BJ (cell line): ENCODE measurements around the gene RBM22. TPM values are rescaled to one million over a fixed set of nuclear protein-coding genes. Genes with fewer than 3 reads are reported as not detected.

ENCODE experiments used
- CTCF ChIA-PET: fragments of 350-600 bp; formaldehyde crosslinking; extraction: SDS; loops from one replicate; lab custom pipeline; 2021; ENCODE audit warnings: antibody characterized with exemption, inconsistent platforms; lab: Yijun Ruan, JAX
- POLR2A ChIA-PET: fragments of 300-600 bp; sonication (Branson Sonifier 250); formaldehyde crosslinking; extraction: SDS; loops from one replicate; lab custom pipeline; 2021; ENCODE audit warnings: antibody characterized with exemption; lab: Charles Lee
- DNase-seq: peaks from one replicate; pipeline ENCODE4 v3.0.0-alpha.2; 2011; ENCODE audit warnings: low read depth
- H3K27me3 ChIP-seq: 2 replicates; pipeline ENCODE4 v1.6.0; 2011; ENCODE audit warnings: low read length; ENCODE audit not compliant: control insufficient read depth, insufficient read depth
- H3K36me3 ChIP-seq: 2 replicates; pipeline ENCODE4 v1.5.1; 2011; ENCODE audit warnings: low read length; ENCODE audit not compliant: control insufficient read depth, insufficient read depth
- H3K4me3 ChIP-seq: 2 replicates; pipeline ENCODE4 v1.5.1; 2011; ENCODE audit warnings: low read depth, mild to moderate bottlenecking, control low read depth, low read length
- polyA plus RNA-seq: library from polyadenylated mRNA; depleted of rRNA; stranded (reverse); fragments of >200 nt; gene quantifications from 2 replicates; pipeline ENCODE4 v1.2.3, GENCODE V29; 2011
- TF ChIP-seq, protein P1 (sequence below): IDR thresholded peaks from 2 replicates; pipeline ENCODE4 v1.5.1; 2011; ENCODE audit warnings: low read depth, mild to moderate bottlenecking, control low read depth, inconsistent platforms, low read length, moderate library complexity; ENCODE audit not compliant: insufficient read depth

Gene RBM22
- polyA plus RNA-seq, 1 experiment = 31.4 TPM

GRCh38 chr5:150665044-150665443, 35.8 kb downstream of the RBM22 start:
- POLR2A ChIA-PET = no interaction called here
- no peak for DNase-seq
- Histone ChIP-seq H3K4me3 (no peak overlapping the region), H3K27me3 (peaks cover 13% of the 10 kb centered on the region), H3K36me3 (no peaks in the 10 kb centered on the region)
- CTCF ChIA-PET = interaction anchor here (1.0 to 1.5 kb wide), 3 partner anchors 10 to 105 kb away, joined by 3 to 8 read pairs (median 4); no protein-coding TSS in a partner anchor
- TF ChIP-seq, protein P1, sequence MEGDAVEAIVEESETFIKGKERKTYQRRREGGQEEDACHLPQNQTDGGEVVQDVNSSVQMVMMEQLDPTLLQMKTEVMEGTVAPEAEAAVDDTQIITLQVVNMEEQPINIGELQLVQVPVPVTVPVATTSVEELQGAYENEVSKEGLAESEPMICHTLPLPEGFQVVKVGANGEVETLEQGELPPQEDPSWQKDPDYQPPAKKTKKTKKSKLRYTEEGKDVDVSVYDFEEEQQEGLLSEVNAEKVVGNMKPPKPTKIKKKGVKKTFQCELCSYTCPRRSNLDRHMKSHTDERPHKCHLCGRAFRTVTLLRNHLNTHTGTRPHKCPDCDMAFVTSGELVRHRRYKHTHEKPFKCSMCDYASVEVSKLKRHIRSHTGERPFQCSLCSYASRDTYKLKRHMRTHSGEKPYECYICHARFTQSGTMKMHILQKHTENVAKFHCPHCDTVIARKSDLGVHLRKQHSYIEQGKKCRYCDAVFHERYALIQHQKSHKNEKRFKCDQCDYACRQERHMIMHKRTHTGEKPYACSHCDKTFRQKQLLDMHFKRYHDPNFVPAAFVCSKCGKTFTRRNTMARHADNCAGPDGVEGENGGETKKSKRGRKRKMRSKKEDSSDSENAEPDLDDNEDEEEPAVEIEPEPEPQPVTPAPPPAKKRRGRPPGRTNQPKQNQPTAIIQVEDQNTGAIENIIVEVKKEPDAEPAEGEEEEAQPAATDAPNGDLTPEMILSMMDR = no peak

DNA sequence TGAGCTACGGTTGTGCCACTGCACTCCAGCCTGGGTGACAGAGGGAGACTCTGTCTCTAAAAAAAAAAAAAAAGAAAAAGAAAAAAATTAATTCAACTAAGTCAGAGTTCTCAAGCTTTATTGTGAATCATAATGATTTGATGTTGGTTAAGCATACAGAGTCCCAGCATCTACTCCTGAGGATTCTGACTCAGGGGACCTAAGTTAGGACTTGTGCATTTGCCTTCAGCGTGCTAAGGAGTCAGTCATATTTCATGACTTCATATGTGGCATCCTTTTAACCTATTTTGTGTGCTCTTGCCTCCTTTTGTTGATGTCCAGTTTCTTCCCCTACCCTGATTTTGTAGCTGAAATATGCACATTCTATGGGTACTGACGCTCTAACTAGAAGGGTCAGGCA, 36.9 kb downstream of the RBM22 start:
- Histone ChIP-seq H3K27me3 (peaks cover 13% of the 10 kb centered on the region), H3K4me3 (no peak overlapping the region), H3K36me3 (no peaks in the 10 kb centered on the region)
- ChIA-PET POLR2A (interaction anchor here (0.6 kb wide), 2 partner anchors 10 to 1199 kb away, joined by 3 to 18 read pairs; no protein-coding TSS in a partner anchor), CTCF (interaction anchor here (1.0 to 4.3 kb wide), 4 partner anchors 9 to 103 kb away, joined by 3 to 21 read pairs (median 4); no protein-coding TSS in a partner anchor)
- TF ChIP-seq, protein P1 = no peak
- DNase-seq = no peak

DNA sequence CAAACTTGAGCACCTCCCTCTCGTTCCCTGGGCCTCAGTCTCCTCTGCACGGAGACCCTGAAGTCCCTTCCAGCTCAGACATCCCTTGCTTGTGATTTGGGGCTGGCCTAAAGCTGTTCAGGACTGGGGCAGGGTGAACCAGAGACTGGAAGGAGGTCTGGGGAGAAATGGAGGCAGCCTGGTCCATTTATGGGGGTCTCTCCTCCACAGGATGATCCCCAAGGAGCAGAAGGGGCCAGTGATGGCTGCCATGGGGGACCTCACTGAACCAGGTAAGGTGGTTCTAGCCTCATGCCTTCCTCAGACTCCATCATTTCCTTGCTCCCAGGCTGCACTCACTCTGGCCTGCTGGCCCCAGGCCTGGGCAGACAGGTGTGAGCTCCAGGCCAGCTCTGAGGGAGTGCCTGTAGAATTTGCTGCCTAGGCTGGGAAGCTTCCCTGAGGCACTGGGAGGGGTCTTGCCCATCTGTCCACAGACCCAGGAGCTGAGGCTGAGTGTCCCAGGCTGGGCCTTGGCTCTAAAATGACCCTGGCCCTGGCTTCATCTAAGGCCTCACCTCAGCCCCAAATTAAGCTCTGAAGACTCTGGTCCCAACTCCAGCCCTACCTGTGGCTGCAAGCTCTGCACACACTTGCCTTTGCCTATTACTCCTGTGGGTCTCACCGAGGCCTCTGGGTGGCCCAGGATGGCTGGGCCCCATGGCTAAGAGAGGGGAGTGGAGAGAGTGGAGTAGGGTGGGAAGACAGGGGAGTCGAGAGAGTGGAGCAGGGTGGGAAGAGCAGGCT, 37.9 kb downstream of the RBM22 start:
- Histone ChIP-seq H3K4me3 (no peak overlapping the region), H3K27me3 (peaks cover 13% of the 10 kb centered on the region), H3K36me3 (no peaks in the 10 kb centered on the region)
- ChIA-PET CTCF (interaction anchor here (1.2 to 4.3 kb wide), 2 partner anchors 10 to 102 kb away, joined by 3 to 21 read pairs; no protein-coding TSS in a partner anchor), POLR2A (no interaction called here)
- no peak for DNase-seq
- TF ChIP-seq, protein P1 = no peak

- TF ChIP-seq, protein P1 = no peak
- peaks cover 13% of the 10 kb centered on the region for H3K27me3 ChIP-seq
- H3K4me3 ChIP-seq = no peak overlapping the region
- no peaks in the 10 kb centered on the region for H3K36me3 ChIP-seq
- ChIA-PET CTCF (interaction anchor here (1.0 to 4.3 kb wide), 5 partner anchors 9 to 203 kb away, joined by 3 to 21 read pairs (median 4); no protein-coding TSS in a partner anchor), POLR2A (no interaction called here)
- DNase-seq = no peak
These were observed 38.9 kb downstream of the RBM22 start for GRCh38 chr5:150661821-150662596.

DNA sequence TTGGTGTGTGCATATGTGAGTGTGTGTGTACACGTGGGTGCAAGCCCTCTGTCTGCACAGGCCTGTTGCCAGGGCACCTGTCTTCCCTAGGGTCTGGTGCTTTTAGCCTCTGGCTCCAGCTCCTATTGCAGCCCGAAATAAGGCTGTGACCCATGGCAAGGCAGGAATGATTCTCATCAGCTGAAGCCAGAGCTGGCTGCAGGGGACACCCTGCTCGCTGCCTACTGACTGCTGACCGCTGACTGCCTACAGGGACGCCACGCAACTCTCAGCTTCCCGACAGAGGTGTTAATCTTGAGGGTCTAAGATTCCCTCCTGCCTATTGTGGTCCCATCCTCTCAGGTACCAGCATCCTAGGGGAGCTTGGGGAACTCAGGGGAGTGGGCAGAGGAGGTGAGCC, 39.8 kb downstream of the RBM22 start, which contains the start of gene MYOZ3:
Gene MYOZ3, plus strand, starts transcription at position 166 of the 400 bp plus-strand sequence. CDS start 1,691 bp downstream, outside the sequence.
- DNase-seq = no peak
- ChIA-PET POLR2A (no interaction called here), CTCF (interaction anchor here (0.7 to 4.3 kb wide), 6 partner anchors 8 to 202 kb away, joined by 3 to 21 read pairs (median 4); no protein-coding TSS in a partner anchor)
- Histone ChIP-seq H3K4me3 (no peak within 1 kb of the TSS), H3K36me3 (no peaks in the 10 kb centered on the region), H3K27me3 (peaks cover 13% of the 10 kb centered on the region)
- TF ChIP-seq, protein P1 = no peak
